ENCODE measurements around the gene KCNK17.

KCNK17 gene

GRCh38 chr6:39274903-39275302, 39.3 kb downstream of the KCNK17 start:
- DNase-seq (ENCODE audit: low read depth in 2 of 2) = no peak
- no peak overlapping the region for H3K4me3 ChIP-seq (replicated peaks in 1 of 2; ENCODE audit: low read depth in 2 of 2, low read length in 2 of 2)
- no peak for TF ChIP-seq CTCF (IDR thresholded peaks at IDR 0.05; ENCODE audit: low read depth, low read length)

DNA sequence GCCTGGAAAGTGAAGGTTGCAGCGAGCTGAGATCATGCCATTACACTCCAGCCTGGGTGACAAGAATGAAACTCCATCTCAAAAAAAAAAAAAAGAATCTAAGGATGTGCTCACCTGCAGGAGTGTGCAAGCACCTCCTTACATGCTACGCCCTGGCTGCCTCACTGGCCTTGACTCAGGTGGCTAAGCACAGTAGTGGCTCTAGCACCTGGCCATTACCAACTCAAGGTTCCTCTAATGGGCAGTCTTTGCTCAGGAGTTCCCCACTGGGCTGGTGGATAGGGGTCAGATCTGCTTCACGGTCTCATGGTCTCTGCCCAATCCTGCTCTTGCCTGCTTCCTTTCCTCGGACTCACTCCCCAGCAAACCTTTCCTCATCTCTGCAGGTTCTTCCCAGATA, 39.7 kb downstream of the KCNK17 start:
- TF ChIP-seq CTCF (IDR thresholded peaks at IDR 0.05; ENCODE audit: low read depth, low read length) = no peak
- no peak for DNase-seq (ENCODE audit: low read depth in 2 of 2)

DNA sequence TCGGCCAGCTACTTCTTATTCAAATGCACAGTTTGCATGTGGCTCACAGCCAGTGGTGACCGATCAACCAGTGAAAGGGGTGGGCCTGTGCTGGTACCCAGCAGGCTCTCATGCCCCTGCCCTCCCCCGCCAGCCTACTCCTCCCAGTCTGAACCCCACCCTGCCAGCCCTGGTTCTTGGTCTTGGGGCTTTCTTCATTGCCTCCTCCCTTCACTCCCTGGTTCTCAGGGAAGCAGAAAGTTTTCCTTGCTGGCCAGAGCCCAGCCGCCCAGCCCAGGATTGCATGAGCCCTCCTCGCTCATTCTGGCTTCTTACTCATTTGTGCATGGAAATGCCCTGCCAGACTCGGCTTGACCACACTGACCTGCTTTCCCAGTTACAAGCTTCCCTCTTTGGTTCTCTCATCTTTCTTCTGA, 40.8 kb downstream of the KCNK17 start:
- no peak overlapping the region for H3K4me3 ChIP-seq (replicated peaks in 1 of 2; ENCODE audit: low read depth in 2 of 2, low read length in 2 of 2)
- TF ChIP-seq CTCF (IDR thresholded peaks at IDR 0.05; ENCODE audit: low read depth, low read length) = no peak
- no peak for DNase-seq (ENCODE audit: low read depth in 2 of 2)

More for the DNA sequence above, 39.7 kb downstream of the KCNK17 start:
- H3K4me3 ChIP-seq (replicated peaks in 1 of 2; ENCODE audit: low read depth in 2 of 2, low read length in 2 of 2) = no peak overlapping the region

DNA sequence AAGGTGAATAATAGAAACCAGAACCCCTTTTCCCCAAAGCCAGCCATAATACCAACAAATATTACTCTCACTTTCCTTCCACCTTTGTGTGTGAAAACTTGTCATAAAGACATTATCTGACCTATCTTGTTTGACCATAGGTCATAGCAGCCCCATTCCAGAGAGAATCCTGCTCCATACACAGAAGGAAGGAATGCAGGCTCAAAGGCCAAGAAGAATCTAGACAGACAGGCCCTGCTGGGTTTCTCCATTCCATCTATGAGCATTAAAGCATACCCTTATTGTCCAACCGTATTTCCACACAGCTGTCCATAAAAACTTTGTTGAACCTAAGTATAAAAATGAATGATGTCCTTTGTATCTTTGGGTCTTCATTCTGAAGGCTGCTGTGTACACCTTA, 44.3 kb downstream of the KCNK17 start:
- DNase-seq (ENCODE audit: low read depth in 2 of 2) = no peak
- TF ChIP-seq CTCF (IDR thresholded peaks at IDR 0.05; ENCODE audit: low read depth, low read length) = no peak
- no peak overlapping the region for H3K4me3 ChIP-seq (replicated peaks in 1 of 2; ENCODE audit: low read depth in 2 of 2, low read length in 2 of 2)

GRCh38 chr6:39268721-39269120, 45.5 kb downstream of the KCNK17 start:
- TF ChIP-seq CTCF (IDR thresholded peaks at IDR 0.05; ENCODE audit: low read depth, low read length) = no peak
- no peak for DNase-seq (ENCODE audit: low read depth in 2 of 2)
- H3K4me3 ChIP-seq (replicated peaks in 1 of 2; ENCODE audit: low read depth in 2 of 2, low read length in 2 of 2) = no peak overlapping the region

- TF ChIP-seq CTCF (IDR thresholded peaks at IDR 0.05; ENCODE audit: low read depth, low read length) = no peak
- no peak overlapping the region for H3K4me3 ChIP-seq (replicated peaks in 1 of 2; ENCODE audit: low read depth in 2 of 2, low read length in 2 of 2)
- no peak for DNase-seq (ENCODE audit: low read depth in 2 of 2)
Measured at GRCh38 chr6:39268171-39268570, 46.0 kb downstream of the KCNK17 start.

- DNase-seq (ENCODE audit: low read depth in 2 of 2) = no peak
- no peak for TF ChIP-seq CTCF (IDR thresholded peaks at IDR 0.05; ENCODE audit: low read depth, low read length)
- no peak overlapping the region for H3K4me3 ChIP-seq (replicated peaks in 1 of 2; ENCODE audit: low read depth in 2 of 2, low read length in 2 of 2)
Measured at GRCh38 chr6:39266782-39267355, 47.4 kb downstream of the KCNK17 start.

Measured in cardiac fibroblast (primary cell).